HUES6 (cell line): Measurements from ENCODE around the gene CASTOR1.

Experiments used
- H3K27ac ChIP-seq: 2 replicates; pipeline ENCODE4 v1.7.0; 2013; ENCODE audit warnings: low read depth, mild to moderate bottlenecking, low read length, inconsistent platforms
- H3K27me3 ChIP-seq: 2 replicates; pipeline ENCODE4 v1.6.1; 2013; ENCODE audit warnings: low read length; ENCODE audit not compliant: control insufficient read depth, insufficient read depth
- H3K36me3 ChIP-seq: 2 replicates; pipeline ENCODE4 v1.6.1; 2013; ENCODE audit warnings: low read length; ENCODE audit not compliant: control insufficient read depth, insufficient read depth
- H3K4me1 ChIP-seq: 2 replicates; pipeline ENCODE4 v1.6.1; 2013; ENCODE audit warnings: low read length; ENCODE audit not compliant: control insufficient read depth, insufficient read depth
- H3K4me3 ChIP-seq: 2 replicates; pipeline ENCODE4 v1.5.1; 2013; ENCODE audit warnings: low read depth, low read length
- H3K9ac ChIP-seq: one replicate; pipeline ENCODE4 v1.6.1; 2013; ENCODE audit warnings: mild to moderate bottlenecking, low read length
- H3K9me3 ChIP-seq: 2 replicates; pipeline ENCODE4 v1.6.1; 2013; ENCODE audit warnings: low read depth, low read length; ENCODE audit not compliant: control insufficient read depth, insufficient read depth

The CASTOR1 gene

DNA sequence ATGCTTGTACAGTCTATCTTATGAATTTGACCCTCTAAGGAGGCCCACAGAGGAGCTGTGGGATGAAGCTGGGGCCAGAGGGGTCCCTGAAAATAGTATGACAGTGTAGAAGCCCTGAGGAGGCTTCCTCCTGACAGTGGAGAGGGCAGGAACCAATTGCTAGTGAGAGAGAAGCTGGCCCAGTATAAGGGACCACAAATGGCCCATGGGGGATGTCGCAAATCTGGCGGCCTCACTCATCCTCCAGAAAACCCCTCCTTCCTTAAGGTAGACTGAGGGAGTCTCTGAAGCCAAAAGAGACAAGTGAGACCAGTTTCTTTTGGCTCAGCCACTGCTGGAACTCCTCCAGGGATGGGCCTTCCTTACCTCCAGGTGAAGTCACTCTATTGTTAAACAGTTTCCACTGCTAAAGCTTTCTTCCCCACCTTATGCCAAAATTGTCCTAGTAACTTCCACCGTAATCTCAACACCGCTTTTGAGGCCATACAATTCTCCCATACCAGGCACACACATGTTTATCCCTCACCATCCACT lies 17.8 kb upstream of the CASTOR1 start:
- Histone ChIP-seq H3K9ac (no peak overlapping the region), H3K4me3 (no peak overlapping the region), H3K27me3 (no peaks in the 10 kb centered on the region), H3K36me3 (no peaks in the 10 kb centered on the region), H3K4me1 (peaks cover 26% of the 10 kb centered on the region; the same call in 1 of the 2 replicates), H3K9me3 (no peaks in the 10 kb centered on the region), H3K27ac (no peak overlapping the region)

DNA sequence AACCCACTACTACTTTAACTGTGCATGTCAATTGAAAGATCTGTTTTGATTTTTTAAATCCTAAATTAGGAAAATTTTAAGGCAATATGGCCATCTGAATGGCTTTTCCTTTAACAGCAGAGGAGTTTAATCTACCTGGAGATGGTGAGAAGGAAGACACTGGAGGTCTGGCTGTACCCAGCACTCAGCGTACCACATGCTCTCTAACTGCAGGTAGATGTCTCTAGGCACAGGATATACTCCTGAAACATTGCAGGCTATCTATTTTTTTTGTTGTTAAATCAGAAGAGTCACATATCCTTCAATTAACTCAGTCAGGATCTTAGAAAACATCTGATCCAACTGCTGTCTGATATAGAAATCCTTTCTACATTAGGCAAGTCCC lies 17.3 kb upstream of the CASTOR1 start:
- H3K27me3 ChIP-seq: no peaks in the 10 kb centered on the region
- no peak overlapping the region for H3K27ac ChIP-seq
- H3K4me3 ChIP-seq: no peak overlapping the region
- no peak overlapping the region for H3K9ac ChIP-seq
- H3K4me1 ChIP-seq: peaks cover 26% of the 10 kb centered on the region; the same call in 1 of the 2 replicates
- H3K36me3 ChIP-seq: no peaks in the 10 kb centered on the region
- H3K9me3 ChIP-seq: no peaks in the 10 kb centered on the region

DNA sequence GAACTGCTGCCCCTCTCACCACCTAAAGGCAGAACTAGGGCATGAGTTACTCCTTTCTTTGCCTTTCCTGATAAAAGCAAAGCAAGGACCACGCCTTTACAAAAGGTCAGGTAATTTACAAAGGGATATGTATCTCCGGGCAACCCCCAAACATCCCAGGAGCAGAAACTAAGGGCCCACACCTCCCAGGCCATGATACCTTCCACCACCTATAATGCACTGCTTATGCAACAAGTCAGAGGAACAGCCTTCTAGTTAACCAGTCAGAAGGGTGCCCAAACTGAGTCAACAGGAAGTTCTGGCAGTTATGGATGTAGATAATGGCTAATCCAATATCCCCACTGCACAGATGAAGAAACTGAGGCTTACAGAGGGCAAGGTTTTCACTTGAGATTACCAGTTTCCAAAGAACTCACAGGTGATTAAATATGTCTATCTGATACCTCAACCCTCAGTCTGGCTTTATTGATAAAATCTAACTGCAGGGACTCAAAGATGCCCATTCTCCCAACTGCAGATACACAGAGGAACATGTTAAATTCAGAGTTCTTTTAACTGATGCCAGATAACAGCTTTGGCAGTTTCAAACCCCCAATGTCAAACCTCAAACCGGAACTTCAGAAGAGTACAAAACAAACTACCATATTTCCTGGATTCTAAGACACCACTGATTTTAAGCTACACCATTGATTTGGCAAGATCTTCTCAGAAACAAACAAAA lies 16.8 kb upstream of the CASTOR1 start:
- H3K4me1 ChIP-seq: peaks cover 23% of the 10 kb centered on the region; the same call in 1 of the 2 replicates
- no peak overlapping the region for H3K9ac ChIP-seq
- no peaks in the 10 kb centered on the region for H3K36me3 ChIP-seq
- H3K9me3 ChIP-seq: no peaks in the 10 kb centered on the region
- no peaks in the 10 kb centered on the region for H3K27me3 ChIP-seq
- H3K27ac ChIP-seq: no peak overlapping the region
- no peak overlapping the region for H3K4me3 ChIP-seq

DNA sequence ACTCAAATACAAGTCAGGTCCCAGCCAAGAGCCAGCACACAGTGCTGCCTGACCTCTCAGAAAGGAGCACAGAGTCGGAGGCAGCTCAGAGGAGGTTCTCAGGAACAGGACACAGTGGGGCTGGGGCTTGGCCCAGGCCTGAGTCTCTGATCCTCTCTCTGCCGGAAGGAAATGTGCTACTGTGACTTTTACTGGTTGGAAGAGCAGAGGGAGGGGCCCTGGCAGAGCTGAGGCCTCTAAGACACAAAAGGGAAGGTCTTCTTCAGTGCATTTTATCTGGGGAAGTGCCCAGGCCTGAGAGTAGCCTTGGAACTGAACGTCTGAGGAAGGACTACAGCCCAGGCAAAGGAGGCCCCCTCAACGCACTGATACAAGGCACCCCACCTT lies 16.2 kb upstream of the CASTOR1 start:
- no peaks in the 10 kb centered on the region for H3K27me3 ChIP-seq
- H3K9me3 ChIP-seq: no peaks in the 10 kb centered on the region
- no peak overlapping the region for H3K4me3 ChIP-seq
- no peaks in the 10 kb centered on the region for H3K36me3 ChIP-seq
- peaks cover 18% of the 10 kb centered on the region; the same call in 1 of the 2 replicates for H3K4me1 ChIP-seq
- H3K9ac ChIP-seq: no peak overlapping the region
- H3K27ac ChIP-seq: no peak overlapping the region

- Histone ChIP-seq H3K27me3 (no peaks in the 10 kb centered on the region), H3K4me1 (peaks cover 14% of the 10 kb centered on the region; the same call in 1 of the 2 replicates), H3K9me3 (no peaks in the 10 kb centered on the region), H3K9ac (no peak overlapping the region), H3K27ac (no peak overlapping the region), H3K36me3 (no peaks in the 10 kb centered on the region), H3K4me3 (no peak overlapping the region)
Observed at GRCh38 chr22:30304495-30305244, 15.4 kb upstream of the CASTOR1 start.

DNA sequence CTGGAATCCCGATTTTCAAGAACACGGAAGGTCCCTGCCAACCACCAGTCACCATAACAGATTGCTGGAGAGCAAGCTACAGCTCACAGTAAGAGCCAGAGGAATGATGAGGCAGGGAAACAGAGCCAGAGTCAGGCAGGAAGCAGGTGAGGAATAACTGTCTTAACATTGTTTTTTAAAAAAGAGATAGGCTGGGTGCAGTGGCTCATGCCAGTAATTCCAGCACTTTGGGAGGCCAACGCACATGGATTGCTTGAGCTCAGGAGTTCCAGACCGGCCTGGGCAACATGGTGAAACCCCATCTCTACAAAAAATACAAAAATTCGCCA lies 13.5 kb upstream of the CASTOR1 start:
- Histone ChIP-seq H3K9me3 (no peaks in the 10 kb centered on the region), H3K36me3 (no peaks in the 10 kb centered on the region), H3K27me3 (no peaks in the 10 kb centered on the region), H3K9ac (no peak overlapping the region), H3K27ac (no peak overlapping the region), H3K4me1 (peaks cover 14% of the 10 kb centered on the region; the same call in 1 of the 2 replicates), H3K4me3 (no peak overlapping the region)

DNA sequence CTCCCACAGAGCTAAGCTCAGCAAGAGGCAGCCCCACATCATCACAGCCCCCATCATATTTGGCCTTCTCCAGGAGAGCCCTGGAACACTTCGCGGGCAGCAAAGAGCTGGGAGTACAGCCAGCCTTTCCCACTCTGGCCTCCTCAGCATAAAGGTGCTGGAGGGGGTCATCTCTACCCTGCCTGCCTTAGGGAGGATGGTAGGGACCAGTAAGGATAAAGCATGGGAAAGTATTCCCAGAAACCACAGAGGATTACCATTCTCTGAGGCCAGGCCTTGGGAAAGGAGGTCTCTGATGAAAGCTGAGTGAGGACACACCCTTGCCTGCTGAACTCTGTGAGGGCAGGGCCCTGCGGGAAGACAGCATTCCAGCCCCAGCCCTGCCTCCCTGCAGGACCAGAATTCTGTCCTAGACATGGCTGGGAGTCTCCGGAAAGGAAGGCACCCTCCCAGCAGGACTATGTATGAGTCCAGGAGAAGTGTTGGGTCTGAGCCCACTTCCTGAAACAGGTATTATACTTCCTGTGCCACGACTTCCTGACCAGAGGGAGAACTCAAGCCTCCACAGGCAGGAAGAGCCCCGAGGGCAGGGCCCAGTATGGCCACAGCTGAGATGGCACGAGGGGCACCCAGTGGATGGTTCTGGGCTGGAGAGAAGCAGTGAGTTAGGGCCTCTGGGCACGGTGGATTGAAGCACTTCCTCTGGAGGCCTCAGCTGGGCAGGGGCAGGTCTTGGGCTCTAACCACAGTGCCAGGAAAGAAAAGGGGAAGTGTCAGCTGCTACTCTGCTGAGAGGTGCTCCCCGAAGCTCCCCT lies 12.9 kb upstream of the CASTOR1 start:
- Histone ChIP-seq H3K4me1 (peaks cover 14% of the 10 kb centered on the region; the same call in 1 of the 2 replicates), H3K4me3 (no peak overlapping the region)

GRCh38 chr22:30299322-30299721 lies 10.0 kb upstream of the CASTOR1 start:
- Histone ChIP-seq H3K4me1 (no peaks in the 10 kb centered on the region; the same call in 1 of the 2 replicates), H3K27me3 (no peaks in the 10 kb centered on the region), H3K36me3 (peaks cover 2% of the 10 kb centered on the region; the same call in 1 of the 2 replicates), H3K9ac (no peak overlapping the region), H3K4me3 (no peak overlapping the region), H3K27ac (no peak overlapping the region), H3K9me3 (no peaks in the 10 kb centered on the region)

More for the DNA sequence above, 12.9 kb upstream of the CASTOR1 start:
- no peaks in the 10 kb centered on the region for H3K36me3 ChIP-seq
- no peak overlapping the region for H3K27ac ChIP-seq
- no peak overlapping the region for H3K9ac ChIP-seq
- H3K27me3 ChIP-seq: no peaks in the 10 kb centered on the region
- H3K9me3 ChIP-seq: no peaks in the 10 kb centered on the region

GRCh38 chr22:30297991-30298701 lies 8.8 kb upstream of the CASTOR1 start:
- Histone ChIP-seq H3K4me3 (no peak overlapping the region), H3K36me3 (peaks cover 8% of the 10 kb centered on the region), H3K9ac (no peak overlapping the region), H3K27ac (no peak overlapping the region), H3K9me3 (no peaks in the 10 kb centered on the region), H3K4me1 (no peaks in the 10 kb centered on the region), H3K27me3 (no peaks in the 10 kb centered on the region)

DNA sequence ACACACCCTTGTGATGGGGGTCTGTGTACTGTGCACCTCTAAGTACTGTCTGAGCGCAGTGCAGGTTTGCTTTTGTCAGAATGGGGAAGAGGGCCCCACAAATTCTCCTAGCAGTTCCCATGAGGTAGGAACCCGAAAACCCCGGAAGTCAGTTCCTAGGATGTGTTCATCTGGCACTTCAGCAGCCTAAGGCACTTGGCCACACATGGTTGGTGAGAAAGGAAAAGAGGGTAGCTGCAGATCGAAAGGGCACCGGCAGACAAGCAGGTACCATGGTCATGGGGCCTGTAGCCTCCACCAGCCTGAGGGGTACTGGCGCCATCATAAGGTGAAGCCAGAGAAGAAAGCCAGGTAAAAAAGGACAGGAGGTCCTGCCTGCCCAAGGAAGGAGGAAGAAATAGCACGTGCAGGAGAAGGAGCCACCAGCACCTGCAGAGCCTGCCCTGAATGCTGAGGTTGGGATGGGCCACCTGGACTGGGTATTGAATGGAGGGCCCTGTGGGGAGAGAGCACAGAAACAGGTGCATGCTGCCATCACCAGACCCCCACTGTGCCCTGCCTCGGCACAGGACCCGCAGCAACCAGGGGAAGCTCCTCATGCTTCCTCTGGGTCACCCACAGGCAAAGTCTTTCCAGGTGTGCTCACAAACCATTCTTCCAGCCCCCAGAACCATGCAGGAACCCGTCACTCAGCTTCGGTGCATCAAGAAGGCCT lies 8.1 kb upstream of the CASTOR1 start:
- Histone ChIP-seq H3K9me3 (no peaks in the 10 kb centered on the region), H3K4me1 (no peaks in the 10 kb centered on the region), H3K4me3 (no peak overlapping the region), H3K36me3 (peaks cover 12% of the 10 kb centered on the region), H3K9ac (no peak overlapping the region), H3K27ac (no peak overlapping the region), H3K27me3 (no peaks in the 10 kb centered on the region)
